Measurements from ENCODE around the gene LCE1C. TPM values are rescaled to one million over a fixed set of nuclear protein-coding genes. Genes with fewer than 3 reads are reported as not detected.

LCE1C gene, protein sequence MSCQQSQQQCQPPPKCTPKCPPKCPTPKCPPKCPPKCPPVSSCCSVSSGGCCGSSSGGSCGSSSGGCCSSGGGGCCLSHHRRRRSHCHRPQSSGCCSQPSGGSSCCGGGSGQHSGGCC
- not detected in 2 replicates for polyA plus RNA-seq (2011; rRNA removed)
- polyA plus RNA-seq (2012; cell fraction: cytosol; rRNA removed), result not detected in 2 replicates
- not detected in 2 replicates for polyA plus RNA-seq (2012; cell fraction: nucleus; rRNA removed)
- polyA plus RNA-seq (2017; fragmentation: RNase III; extraction: RNeasy Plus Mini Kit Qiagen cat#74134 plus additional on column Dnase treatment), result not detected in 3 replicates
- polyA minus RNA-seq (2011; rRNA and poly(A)+ RNA removed), result not detected in 2 replicates

DNA sequence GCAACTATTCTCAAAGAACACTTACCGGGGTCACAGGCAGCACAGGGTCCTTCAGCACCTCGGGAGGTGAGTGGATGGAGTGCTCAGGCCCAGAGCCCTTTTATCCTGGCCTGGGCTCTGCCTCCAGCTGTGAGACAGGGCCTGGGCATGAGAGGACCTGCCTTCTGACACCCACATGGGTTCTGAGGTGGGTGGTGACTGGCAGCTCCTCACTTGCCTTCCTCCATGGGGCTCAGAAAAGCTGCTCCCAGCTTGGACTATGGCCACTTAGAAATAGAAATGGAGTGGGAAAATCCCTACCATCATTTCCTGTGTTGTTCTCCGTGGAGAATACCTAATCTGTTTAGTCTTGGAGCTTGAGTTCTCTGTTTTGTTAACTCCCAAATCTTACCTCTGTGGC is at the start of gene LCE1C:
Gene LCE1C, minus strand, starts transcription at position 76 of the 400 bp plus-strand sequence. CDS start 1,173 bp downstream, outside the sequence.
- no peak within 1 kb of the TSS for H3K27ac ChIP-seq
- H3K4me2 ChIP-seq, result no peak within 1 kb of the TSS
- TF ChIP-seq CBX2 (IDR thresholded peaks at IDR 0.05; ENCODE audit: borderline replicate concordance, low read depth), result no peak
- no peak for TF ChIP-seq CHD4 (IDR thresholded peaks at IDR 0.05; ENCODE audit: borderline replicate concordance)
- CTCF ChIA-PET, result no interaction called here
- ATAC-seq (no peak), DNase-seq (ENCODE audit: low read depth in 1 of 2, low spot score in 1 of 2) (no peak), FAIRE-seq (no peak)
- 0% methylated on average over 3 of the region's 3 CpGs for WGBS (ENCODE audit: missing lambda C conversion rate)
- no peaks in the 10 kb centered on the region for H3K9me3 ChIP-seq
- no peak within 1 kb of the TSS for H3K4me3 ChIP-seq
- no peaks in the 10 kb centered on the region for H3K4me1 ChIP-seq
- POLR2A ChIA-PET, result no interaction called here

DNA sequence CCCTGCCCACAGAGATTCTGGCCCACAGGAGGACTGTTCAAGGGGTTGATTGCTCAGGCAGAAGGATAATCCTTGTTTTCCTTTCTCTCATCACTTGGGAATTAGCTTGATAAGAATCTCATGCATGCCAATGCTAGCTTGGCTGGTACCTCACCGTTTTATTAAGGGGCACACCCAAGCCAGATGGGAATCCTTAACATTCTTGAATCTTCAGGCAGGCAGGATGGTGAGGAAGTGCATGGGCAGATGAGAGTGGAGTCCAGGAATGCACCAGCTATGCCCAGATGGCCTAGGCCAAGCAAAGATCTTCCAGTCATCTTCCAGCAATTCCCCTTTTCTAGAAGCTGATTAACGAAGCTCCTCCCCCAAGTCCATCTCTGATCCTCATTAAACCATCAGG is 49.2 kb upstream of the LCE1C start:
- no peak for ATAC-seq
- H3K9me3 ChIP-seq, result no peaks in the 10 kb centered on the region
- WGBS (ENCODE audit: missing lambda C conversion rate), result 4% methylated on average over 2 of the region's 2 CpGs

DNA sequence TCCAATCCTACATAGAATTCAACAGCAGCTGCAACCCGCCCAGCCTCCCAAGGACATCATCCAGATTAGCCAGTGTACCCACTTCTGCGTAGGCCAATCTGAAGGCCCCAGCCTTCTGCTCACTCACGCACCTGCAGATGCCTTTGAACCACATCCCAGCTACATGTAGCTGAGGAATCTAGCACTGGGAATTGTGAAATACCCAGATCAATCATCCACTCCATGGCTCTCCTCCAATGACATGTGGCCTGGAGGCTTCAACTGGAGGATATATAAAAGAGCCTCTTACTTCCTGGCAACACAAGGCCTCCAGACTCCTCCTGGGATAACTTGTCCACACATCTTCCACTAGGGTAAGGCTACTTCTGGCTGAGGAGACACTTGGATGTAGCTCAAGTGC is 36.1 kb upstream of the LCE1C start, which contains the start of gene LCE6A:
Gene LCE6A, plus strand, starts transcription at position 301 of the 400 bp plus-strand sequence. CDS start 665 bp downstream, outside the sequence.
- Histone ChIP-seq H3K4me2 (no peak within 1 kb of the TSS), H3K4me3 (no peak within 1 kb of the TSS), H3K27ac (no peak within 1 kb of the TSS), H3K9me3 (no peaks in the 10 kb centered on the region), H3K4me1 (no peaks in the 10 kb centered on the region)
- ChIA-PET CTCF (interaction anchor here (0.6 to 1.1 kb wide), 3 partner anchors 28 to 247 kb away, joined by 4 to 6 read pairs (median 5); no protein-coding TSS in a partner anchor), POLR2A (no interaction called here)
- WGBS (ENCODE audit: missing lambda C conversion rate), result 19% methylated on average over 3 of the region's 3 CpGs
- DNase-seq (ENCODE audit: low read depth in 1 of 2, low spot score in 1 of 2), result no peak
- no peak for ATAC-seq
- FAIRE-seq, result no peak
- TF ChIP-seq ESRRA (IDR thresholded peaks at IDR 0.05; ENCODE audit: borderline replicate concordance, low read length), result no peak
- TF ChIP-seq EHMT2 (IDR thresholded peaks at IDR 0.05; ENCODE audit: low read depth), result no peak
- TF ChIP-seq, protein P1, sequence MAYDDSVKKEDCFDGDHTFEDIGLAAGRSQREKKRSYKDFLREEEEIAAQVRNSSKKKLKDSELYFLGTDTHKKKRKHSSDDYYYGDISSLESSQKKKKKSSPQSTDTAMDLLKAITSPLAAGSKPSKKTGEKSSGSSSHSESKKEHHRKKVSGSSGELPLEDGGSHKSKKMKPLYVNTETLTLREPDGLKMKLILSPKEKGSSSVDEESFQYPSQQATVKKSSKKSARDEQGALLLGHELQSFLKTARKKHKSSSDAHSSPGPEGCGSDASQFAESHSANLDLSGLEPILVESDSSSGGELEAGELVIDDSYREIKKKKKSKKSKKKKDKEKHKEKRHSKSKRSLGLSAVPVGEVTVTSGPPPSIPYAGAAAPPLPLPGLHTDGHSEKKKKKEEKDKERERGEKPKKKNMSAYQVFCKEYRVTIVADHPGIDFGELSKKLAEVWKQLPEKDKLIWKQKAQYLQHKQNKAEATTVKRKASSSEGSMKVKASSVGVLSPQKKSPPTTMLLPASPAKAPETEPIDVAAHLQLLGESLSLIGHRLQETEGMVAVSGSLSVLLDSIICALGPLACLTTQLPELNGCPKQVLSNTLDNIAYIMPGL (CRISPR knock-in tag; IDR thresholded peaks at IDR 0.05; ENCODE audit: borderline replicate concordance), result no peak
- TF ChIP-seq TFCP2L1 (CRISPR knock-in tag; IDR thresholded peaks at IDR 0.05), result no peak
- TF ChIP-seq POLR2A (IDR thresholded peaks at IDR 0.05; ENCODE audit: low read length), result no peak
- TF ChIP-seq CHD2 (IDR thresholded peaks at IDR 0.05; ENCODE audit: low read length, partially characterized antibody), result no peak
- no peak for TF ChIP-seq FOSB (CRISPR knock-in tag; IDR thresholded peaks at IDR 0.05)
- TF ChIP-seq GATA3 (IDR thresholded peaks at IDR 0.05; ENCODE audit: borderline replicate concordance), result no peak
- TF ChIP-seq RFX5 (IDR thresholded peaks at IDR 0.05), result no peak
- TF ChIP-seq, protein P2, sequence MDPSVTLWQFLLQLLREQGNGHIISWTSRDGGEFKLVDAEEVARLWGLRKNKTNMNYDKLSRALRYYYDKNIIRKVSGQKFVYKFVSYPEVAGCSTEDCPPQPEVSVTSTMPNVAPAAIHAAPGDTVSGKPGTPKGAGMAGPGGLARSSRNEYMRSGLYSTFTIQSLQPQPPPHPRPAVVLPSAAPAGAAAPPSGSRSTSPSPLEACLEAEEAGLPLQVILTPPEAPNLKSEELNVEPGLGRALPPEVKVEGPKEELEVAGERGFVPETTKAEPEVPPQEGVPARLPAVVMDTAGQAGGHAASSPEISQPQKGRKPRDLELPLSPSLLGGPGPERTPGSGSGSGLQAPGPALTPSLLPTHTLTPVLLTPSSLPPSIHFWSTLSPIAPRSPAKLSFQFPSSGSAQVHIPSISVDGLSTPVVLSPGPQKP (IDR thresholded peaks at IDR 0.05; ENCODE audit: low read depth, low read length), result no peak
- TF ChIP-seq JUN (IDR thresholded peaks at IDR 0.05), result no peak
- TF ChIP-seq ZSCAN20 (CRISPR knock-in tag; IDR thresholded peaks at IDR 0.05), result no peak
- no peak for TF ChIP-seq NFE2L2 (conservative IDR thresholded peaks at IDR 0.05; ENCODE audit: low read length)
- TF ChIP-seq FOSL2 (IDR thresholded peaks at IDR 0.05), result no peak
- no peak for TF ChIP-seq FOSL2 (CRISPR knock-in tag; IDR thresholded peaks at IDR 0.05)

More for the DNA sequence above, 49.2 kb upstream of the LCE1C start:
- ChIA-PET CTCF (interaction anchor here (0.7 to 2.3 kb wide), 5 partner anchors 9 to 70 kb away, joined by 3 to 9 read pairs (median 5); no protein-coding TSS in a partner anchor), POLR2A (no interaction called here)
- Histone ChIP-seq H3K27ac (no peak overlapping the region), H3K4me3 (no peak overlapping the region), H3K4me1 (no peaks in the 10 kb centered on the region), H3K4me2 (no peak overlapping the region)
- no peak for TF ChIP-seq TFCP2L1 (CRISPR knock-in tag; IDR thresholded peaks at IDR 0.05)
- no peak for TF ChIP-seq RNF2 (IDR thresholded peaks at IDR 0.05; ENCODE audit: borderline replicate concordance, low read depth)
- TF ChIP-seq, protein P3, sequence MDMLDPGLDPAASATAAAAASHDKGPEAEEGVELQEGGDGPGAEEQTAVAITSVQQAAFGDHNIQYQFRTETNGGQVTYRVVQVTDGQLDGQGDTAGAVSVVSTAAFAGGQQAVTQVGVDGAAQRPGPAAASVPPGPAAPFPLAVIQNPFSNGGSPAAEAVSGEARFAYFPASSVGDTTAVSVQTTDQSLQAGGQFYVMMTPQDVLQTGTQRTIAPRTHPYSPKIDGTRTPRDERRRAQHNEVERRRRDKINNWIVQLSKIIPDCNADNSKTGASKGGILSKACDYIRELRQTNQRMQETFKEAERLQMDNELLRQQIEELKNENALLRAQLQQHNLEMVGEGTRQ (IDR thresholded peaks at IDR 0.05), result no peak
- no peak for TF ChIP-seq HOXA7 (CRISPR knock-in tag; IDR thresholded peaks at IDR 0.05)
- TF ChIP-seq, protein P4, sequence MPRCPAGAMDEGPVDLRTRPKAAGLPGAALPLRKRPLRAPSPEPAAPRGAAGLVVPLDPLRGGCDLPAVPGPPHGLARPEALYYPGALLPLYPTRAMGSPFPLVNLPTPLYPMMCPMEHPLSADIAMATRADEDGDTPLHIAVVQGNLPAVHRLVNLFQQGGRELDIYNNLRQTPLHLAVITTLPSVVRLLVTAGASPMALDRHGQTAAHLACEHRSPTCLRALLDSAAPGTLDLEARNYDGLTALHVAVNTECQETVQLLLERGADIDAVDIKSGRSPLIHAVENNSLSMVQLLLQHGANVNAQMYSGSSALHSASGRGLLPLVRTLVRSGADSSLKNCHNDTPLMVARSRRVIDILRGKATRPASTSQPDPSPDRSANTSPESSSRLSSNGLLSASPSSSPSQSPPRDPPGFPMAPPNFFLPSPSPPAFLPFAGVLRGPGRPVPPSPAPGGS (IDR thresholded peaks at IDR 0.05), result no peak
- TF ChIP-seq RFX5 (IDR thresholded peaks at IDR 0.05), result no peak
- no peak for TF ChIP-seq MAZ (IDR thresholded peaks at IDR 0.05; ENCODE audit: borderline replicate concordance, low read depth, low read length)
- no peak for TF ChIP-seq EHMT2 (IDR thresholded peaks at IDR 0.05; ENCODE audit: low read depth)
- no peak for TF ChIP-seq FOXS1 (CRISPR knock-in tag; IDR thresholded peaks at IDR 0.05)
- TF ChIP-seq, protein P5, sequence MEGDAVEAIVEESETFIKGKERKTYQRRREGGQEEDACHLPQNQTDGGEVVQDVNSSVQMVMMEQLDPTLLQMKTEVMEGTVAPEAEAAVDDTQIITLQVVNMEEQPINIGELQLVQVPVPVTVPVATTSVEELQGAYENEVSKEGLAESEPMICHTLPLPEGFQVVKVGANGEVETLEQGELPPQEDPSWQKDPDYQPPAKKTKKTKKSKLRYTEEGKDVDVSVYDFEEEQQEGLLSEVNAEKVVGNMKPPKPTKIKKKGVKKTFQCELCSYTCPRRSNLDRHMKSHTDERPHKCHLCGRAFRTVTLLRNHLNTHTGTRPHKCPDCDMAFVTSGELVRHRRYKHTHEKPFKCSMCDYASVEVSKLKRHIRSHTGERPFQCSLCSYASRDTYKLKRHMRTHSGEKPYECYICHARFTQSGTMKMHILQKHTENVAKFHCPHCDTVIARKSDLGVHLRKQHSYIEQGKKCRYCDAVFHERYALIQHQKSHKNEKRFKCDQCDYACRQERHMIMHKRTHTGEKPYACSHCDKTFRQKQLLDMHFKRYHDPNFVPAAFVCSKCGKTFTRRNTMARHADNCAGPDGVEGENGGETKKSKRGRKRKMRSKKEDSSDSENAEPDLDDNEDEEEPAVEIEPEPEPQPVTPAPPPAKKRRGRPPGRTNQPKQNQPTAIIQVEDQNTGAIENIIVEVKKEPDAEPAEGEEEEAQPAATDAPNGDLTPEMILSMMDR (IDR thresholded peaks at IDR 0.05), result no peak
- no peak for TF ChIP-seq CHD4 (IDR thresholded peaks at IDR 0.05; ENCODE audit: borderline replicate concordance)
- no peak for TF ChIP-seq SREBF2 (IDR thresholded peaks at IDR 0.05)
- TF ChIP-seq NPAS2 (CRISPR knock-in tag; IDR thresholded peaks at IDR 0.05; ENCODE audit: borderline replicate concordance), result no peak
- no peak for TF ChIP-seq HDAC2 (IDR thresholded peaks at IDR 0.05)
- no peak for TF ChIP-seq EP300 (IDR thresholded peaks at IDR 0.05)
- no peak for TF ChIP-seq ZFP36 (IDR thresholded peaks at IDR 0.05; ENCODE audit: borderline replicate concordance, partially characterized antibody)
- DNase-seq (ENCODE audit: low read depth in 1 of 2, low spot score in 1 of 2) (no peak), FAIRE-seq (no peak)
